PFSK-1 (cell line): ENCODE results near the gene RNF41.

Experiments used
- POLR2AphosphoS5 ChIP-seq: IDR thresholded peaks from 2 replicates; pipeline ENCODE4 v1.6.1; 2012; ENCODE audit warnings: low read depth, mild to moderate bottlenecking, control low read depth, low read length, moderate library complexity
- TF ChIP-seq, protein P1 (sequence below), 2 experiments: IDR thresholded peaks; 2 replicates each; pipeline versions ENCODE4 v1.6.1 to v1.8.0; 2011 to 2012; ENCODE audit warnings: low read depth in 2 of 2, low read length in 2 of 2, control low read depth in 1 of 2, inconsistent platforms in 1 of 2, mild to moderate bottlenecking in 1 of 2, moderate library complexity in 1 of 2; ENCODE audit not compliant: insufficient read depth in 1 of 2

GRCh38 chr12:56206452-56207166, 15.1 kb downstream of the RNF41 start:
- TF ChIP-seq, protein P1, sequence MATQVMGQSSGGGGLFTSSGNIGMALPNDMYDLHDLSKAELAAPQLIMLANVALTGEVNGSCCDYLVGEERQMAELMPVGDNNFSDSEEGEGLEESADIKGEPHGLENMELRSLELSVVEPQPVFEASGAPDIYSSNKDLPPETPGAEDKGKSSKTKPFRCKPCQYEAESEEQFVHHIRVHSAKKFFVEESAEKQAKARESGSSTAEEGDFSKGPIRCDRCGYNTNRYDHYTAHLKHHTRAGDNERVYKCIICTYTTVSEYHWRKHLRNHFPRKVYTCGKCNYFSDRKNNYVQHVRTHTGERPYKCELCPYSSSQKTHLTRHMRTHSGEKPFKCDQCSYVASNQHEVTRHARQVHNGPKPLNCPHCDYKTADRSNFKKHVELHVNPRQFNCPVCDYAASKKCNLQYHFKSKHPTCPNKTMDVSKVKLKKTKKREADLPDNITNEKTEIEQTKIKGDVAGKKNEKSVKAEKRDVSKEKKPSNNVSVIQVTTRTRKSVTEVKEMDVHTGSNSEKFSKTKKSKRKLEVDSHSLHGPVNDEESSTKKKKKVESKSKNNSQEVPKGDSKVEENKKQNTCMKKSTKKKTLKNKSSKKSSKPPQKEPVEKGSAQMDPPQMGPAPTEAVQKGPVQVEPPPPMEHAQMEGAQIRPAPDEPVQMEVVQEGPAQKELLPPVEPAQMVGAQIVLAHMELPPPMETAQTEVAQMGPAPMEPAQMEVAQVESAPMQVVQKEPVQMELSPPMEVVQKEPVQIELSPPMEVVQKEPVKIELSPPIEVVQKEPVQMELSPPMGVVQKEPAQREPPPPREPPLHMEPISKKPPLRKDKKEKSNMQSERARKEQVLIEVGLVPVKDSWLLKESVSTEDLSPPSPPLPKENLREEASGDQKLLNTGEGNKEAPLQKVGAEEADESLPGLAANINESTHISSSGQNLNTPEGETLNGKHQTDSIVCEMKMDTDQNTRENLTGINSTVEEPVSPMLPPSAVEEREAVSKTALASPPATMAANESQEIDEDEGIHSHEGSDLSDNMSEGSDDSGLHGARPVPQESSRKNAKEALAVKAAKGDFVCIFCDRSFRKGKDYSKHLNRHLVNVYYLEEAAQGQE (IDR thresholded peaks at IDR 0.05; ENCODE audit: insufficient read depth in 1 of 2, low read depth in 2 of 2, low read length in 2 of 2), result no peak
- TF ChIP-seq POLR2AphosphoS5, result no peak
